Measurements from ENCODE around the gene AMFR.
A peak's percentile ranks its signal among the peaks of the same experiment; 100 is the strongest.
"Not testable (repeated sequence)": the region's sequence is repeated elsewhere in the genome, so short reads cannot be mapped to it uniquely, and the experiment has no call there.

Gene AMFR

GRCh38 chr16:56384074-56384721 lies 41.1 kb downstream of the AMFR start:
- Histone ChIP-seq H3K36me3 (ENCODE audit: control insufficient read depth in 1 of 2, insufficient read depth in 2 of 2, low read length in 2 of 2) (peaks cover 16 to 20% of the 10 kb centered on the region in 2 experiments), H2BK5ac (ENCODE audit: low read depth, low read length, poor library complexity) (no peak overlapping the region), H3K4me3 (ENCODE audit: low read depth, low read length) (no peak overlapping the region), H3K27ac (ENCODE audit: low read depth, low read length) (no peak overlapping the region), H3K23ac (ENCODE audit: low read length) (no peak overlapping the region), H4K12ac (ENCODE audit: low read depth, low read length) (no peak overlapping the region), H3K79me2 (ENCODE audit: control insufficient read depth, insufficient read depth, low read length, poor library complexity) (no peaks in the 10 kb centered on the region), H4K8ac (ENCODE audit: low read depth, low read length) (no peak overlapping the region), H3K79me1 (ENCODE audit: low read length) (peaks cover 3% of the 10 kb centered on the region), H3K14ac (ENCODE audit: low read length) (no peak overlapping the region), H3K4ac (ENCODE audit: low read depth, low read length) (no peak overlapping the region), H3K4me1 (ENCODE audit: control insufficient read depth in 1 of 2, insufficient read depth in 2 of 2, low read length in 2 of 2) (peaks cover 6 to 10% of the 10 kb centered on the region in 2 experiments), H3K9me3 (ENCODE audit: insufficient read depth, low read depth, low read length) (peaks cover 6% of the 10 kb centered on the region), H2AFZ (ENCODE audit: insufficient read depth, low read length, poor library complexity) (no peak overlapping the region), H2BK12ac (ENCODE audit: low read length) (no peak overlapping the region), H3K9ac (ENCODE audit: low read length) (no peak overlapping the region), H3K27me3 (ENCODE audit: insufficient read depth, low read length) (no peaks in the 10 kb centered on the region), H3K4me2 (ENCODE audit: low read length) (no peak overlapping the region), H2BK120ac (ENCODE audit: insufficient read depth, low read length, poor library complexity) (no peak overlapping the region), H2AK5ac (ENCODE audit: low read length) (no peak overlapping the region), H3K18ac (ENCODE audit: low read length) (no peak overlapping the region), H4K91ac (ENCODE audit: low read depth, low read length) (no peak overlapping the region)
- no CpG with 5 or more reads among the region's 4 CpGs for WGBS (ENCODE audit: extremely low coverage, insufficient coverage, insufficient read length)
- no peak for DNase-seq

DNA sequence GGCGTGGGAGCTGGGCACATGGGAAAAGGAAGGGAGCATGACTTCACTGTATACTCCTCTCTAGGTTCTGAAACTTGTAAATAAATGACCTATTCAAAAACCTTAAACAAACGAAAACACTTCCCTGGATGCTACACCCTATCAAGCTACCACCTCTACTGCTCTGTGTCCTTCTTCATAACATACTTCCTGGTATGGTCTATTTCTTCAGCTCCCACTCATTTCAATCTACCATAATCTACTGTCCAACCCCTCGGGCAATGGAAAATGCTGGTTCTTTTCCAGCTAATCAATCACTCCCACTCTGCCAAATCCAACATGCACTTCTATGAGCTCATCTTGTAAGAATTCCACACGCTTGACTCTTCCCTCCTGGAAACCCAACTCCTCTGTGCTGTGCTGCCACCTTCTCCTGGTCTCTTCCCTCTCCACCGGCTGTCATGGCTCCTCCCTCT lies 42.4 kb downstream of the AMFR start:
- H3K4me2 ChIP-seq (ENCODE audit: low read length), result no peak overlapping the region
- no peak for DNase-seq
- peak overlapping the region; percentile 3 for H3K27ac ChIP-seq (ENCODE audit: low read depth, low read length)
- no peak overlapping the region for H3K14ac ChIP-seq (ENCODE audit: low read length)
- no peaks in the 10 kb centered on the region for H3K27me3 ChIP-seq (ENCODE audit: insufficient read depth, low read length)
- no peak overlapping the region for H3K4me3 ChIP-seq (ENCODE audit: low read depth, low read length)
- H3K18ac ChIP-seq (ENCODE audit: low read length), result no peak overlapping the region
- H4K91ac ChIP-seq (ENCODE audit: low read depth, low read length), result no peak overlapping the region
- H2BK12ac ChIP-seq (ENCODE audit: low read length), result no peak overlapping the region
- H3K9me3 ChIP-seq (ENCODE audit: insufficient read depth, low read depth, low read length), result peaks cover 6% of the 10 kb centered on the region
- no peak overlapping the region for H4K12ac ChIP-seq (ENCODE audit: low read depth, low read length)
- H2AFZ ChIP-seq (ENCODE audit: insufficient read depth, low read length, poor library complexity), result no peak overlapping the region
- no peak overlapping the region for H3K9ac ChIP-seq (ENCODE audit: low read length)
- peaks cover 16 to 19% of the 10 kb centered on the region in 2 experiments for H3K36me3 ChIP-seq (ENCODE audit: control insufficient read depth in 1 of 2, insufficient read depth in 2 of 2, low read length in 2 of 2)
- no peak overlapping the region for H2AK5ac ChIP-seq (ENCODE audit: low read length)
- H3K79me1 ChIP-seq (ENCODE audit: low read length), result peaks cover 3% of the 10 kb centered on the region
- H3K23ac ChIP-seq (ENCODE audit: low read length), result no peak overlapping the region
- H3K4me1 ChIP-seq (ENCODE audit: control insufficient read depth in 1 of 2, insufficient read depth in 2 of 2, low read length in 2 of 2), result peaks cover 6 to 10% of the 10 kb centered on the region in 2 experiments
- no peak overlapping the region for H4K8ac ChIP-seq (ENCODE audit: low read depth, low read length)
- H3K4ac ChIP-seq (ENCODE audit: low read depth, low read length), result no peak overlapping the region
- H3K79me2 ChIP-seq (ENCODE audit: control insufficient read depth, insufficient read depth, low read length, poor library complexity), result no peaks in the 10 kb centered on the region
- no peak overlapping the region for H2BK5ac ChIP-seq (ENCODE audit: low read depth, low read length, poor library complexity)
- H2BK120ac ChIP-seq (ENCODE audit: insufficient read depth, low read length, poor library complexity), result no peak overlapping the region
- no CpG with 5 or more reads among the region's 5 CpGs for WGBS (ENCODE audit: extremely low coverage, insufficient coverage, insufficient read length)

- no CpG with 5 or more reads among the region's 4 CpGs for WGBS (ENCODE audit: extremely low coverage, insufficient coverage, insufficient read length)
Measured at GRCh38 chr16:56382459-56382858, 42.9 kb downstream of the AMFR start.

GRCh38 chr16:56380778-56381485 lies 44.4 kb downstream of the AMFR start:
- not testable (repeated sequence) for H3K14ac ChIP-seq (ENCODE audit: low read length); H2AK5ac ChIP-seq (ENCODE audit: low read length); H4K8ac ChIP-seq (ENCODE audit: low read depth, low read length); H3K79me2 ChIP-seq (ENCODE audit: control insufficient read depth, insufficient read depth, low read length, poor library complexity); H3K18ac ChIP-seq (ENCODE audit: low read length); H2BK5ac ChIP-seq (ENCODE audit: low read depth, low read length, poor library complexity); H3K27me3 ChIP-seq (ENCODE audit: insufficient read depth, low read length); H2AFZ ChIP-seq (ENCODE audit: insufficient read depth, low read length, poor library complexity); H3K79me1 ChIP-seq (ENCODE audit: low read length); H2BK12ac ChIP-seq (ENCODE audit: low read length); H4K12ac ChIP-seq (ENCODE audit: low read depth, low read length); DNase-seq; H3K9me3 ChIP-seq (ENCODE audit: insufficient read depth, low read depth, low read length); H3K4ac ChIP-seq (ENCODE audit: low read depth, low read length); H3K4me1 ChIP-seq (ENCODE audit: control insufficient read depth in 1 of 2, insufficient read depth in 2 of 2, low read length in 2 of 2); H3K9ac ChIP-seq (ENCODE audit: low read length); H3K23ac ChIP-seq (ENCODE audit: low read length); H3K27ac ChIP-seq (ENCODE audit: low read depth, low read length); H2BK120ac ChIP-seq (ENCODE audit: insufficient read depth, low read length, poor library complexity); H3K4me2 ChIP-seq (ENCODE audit: low read length); H3K4me3 ChIP-seq (ENCODE audit: low read depth, low read length); H4K91ac ChIP-seq (ENCODE audit: low read depth, low read length)
- no CpG with 5 or more reads among the region's 3 CpGs for WGBS (ENCODE audit: extremely low coverage, insufficient coverage, insufficient read length)
- peaks cover 14 to 19% of the 10 kb centered on the region in 2 experiments for H3K36me3 ChIP-seq (ENCODE audit: control insufficient read depth in 1 of 2, insufficient read depth in 2 of 2, low read length in 2 of 2)

More at GRCh38 chr16:56382459-56382858, 42.9 kb downstream of the AMFR start:
- no peak overlapping the region for H4K91ac ChIP-seq (ENCODE audit: low read depth, low read length)
- H4K12ac ChIP-seq (ENCODE audit: low read depth, low read length), result no peak overlapping the region
- no peak overlapping the region for H3K23ac ChIP-seq (ENCODE audit: low read length)
- no peak overlapping the region for H4K8ac ChIP-seq (ENCODE audit: low read depth, low read length)
- no peak overlapping the region for H3K14ac ChIP-seq (ENCODE audit: low read length)
- H3K4me2 ChIP-seq (ENCODE audit: low read length), result no peak overlapping the region
- H2AK5ac ChIP-seq (ENCODE audit: low read length), result no peak overlapping the region
- peaks cover 16 to 19% of the 10 kb centered on the region in 2 experiments for H3K36me3 ChIP-seq (ENCODE audit: control insufficient read depth in 1 of 2, insufficient read depth in 2 of 2, low read length in 2 of 2)
- H3K79me2 ChIP-seq (ENCODE audit: control insufficient read depth, insufficient read depth, low read length, poor library complexity), result no peaks in the 10 kb centered on the region
- H3K18ac ChIP-seq (ENCODE audit: low read length), result no peak overlapping the region
- H2BK120ac ChIP-seq (ENCODE audit: insufficient read depth, low read length, poor library complexity), result no peak overlapping the region
- DNase-seq, result no peak
- H2AFZ ChIP-seq (ENCODE audit: insufficient read depth, low read length, poor library complexity), result no peak overlapping the region
- H3K4ac ChIP-seq (ENCODE audit: low read depth, low read length), result no peak overlapping the region
- no peak overlapping the region for H2BK5ac ChIP-seq (ENCODE audit: low read depth, low read length, poor library complexity)
- H3K9ac ChIP-seq (ENCODE audit: low read length), result no peak overlapping the region
- no peaks in the 10 kb centered on the region for H3K27me3 ChIP-seq (ENCODE audit: insufficient read depth, low read length)
- peaks cover 6 to 10% of the 10 kb centered on the region in 2 experiments for H3K4me1 ChIP-seq (ENCODE audit: control insufficient read depth in 1 of 2, insufficient read depth in 2 of 2, low read length in 2 of 2)
- peaks cover 3% of the 10 kb centered on the region for H3K79me1 ChIP-seq (ENCODE audit: low read length)
- no peak overlapping the region for H2BK12ac ChIP-seq (ENCODE audit: low read length)
- peaks cover 6% of the 10 kb centered on the region for H3K9me3 ChIP-seq (ENCODE audit: insufficient read depth, low read depth, low read length)
- H3K4me3 ChIP-seq (ENCODE audit: low read depth, low read length), result no peak overlapping the region
- peak overlapping the region; percentile 3 for H3K27ac ChIP-seq (ENCODE audit: low read depth, low read length)
